Fibroblast of lung (primary cell): ENCODE measurements around the gene P2RY11. TPM values are rescaled to one million over a fixed set of nuclear protein-coding genes. Genes with fewer than 3 reads are reported as not detected.

Experiments
- DNase-seq, 2 donors: peaks; one replicate each; pipeline versions ENCODE4 v3.0.0 to v3.0.0-alpha.2; 2010; ENCODE audit warnings: low read depth in 2 of 2
- H2AFZ ChIP-seq: 2 replicates; pipeline ENCODE4 v1.5.1; 2012; ENCODE audit warnings: low read length, control low read depth, inconsistent platforms
- H3K27ac ChIP-seq: 2 replicates; pipeline ENCODE4 v1.5.1; 2011; ENCODE audit warnings: low read length, control low read depth; ENCODE audit not compliant: insufficient read depth
- H3K27me3 ChIP-seq: 2 replicates; pipeline ENCODE4 v1.5.1; 2011; ENCODE audit warnings: mild to moderate bottlenecking, low read length; ENCODE audit not compliant: control insufficient read depth, insufficient read depth
- H3K36me3 ChIP-seq: 2 replicates; pipeline ENCODE4 v1.5.1; 2011; ENCODE audit warnings: low read length; ENCODE audit not compliant: control insufficient read depth, insufficient read depth
- H3K4me1 ChIP-seq: 2 replicates; pipeline ENCODE4 v1.5.1; 2011; ENCODE audit warnings: low read length; ENCODE audit not compliant: control insufficient read depth, insufficient read depth; ENCODE audit errors: extremely low read depth
- H3K4me2 ChIP-seq: 2 replicates; pipeline ENCODE4 v1.5.1; 2011; ENCODE audit warnings: low read length, control low read depth; ENCODE audit not compliant: insufficient read depth; ENCODE audit errors: extremely low read depth
- H3K4me3 ChIP-seq, 4 experiments: fragments of 200-600 bp in 1 of 4; sonication (generic) in 1 of 4; replicated peaks in 1 of 4; 2 replicates each; pipeline ENCODE4 v1.5.1; 2011 to 2016; ENCODE audit warnings: low read length in 4 of 4, low read depth in 3 of 4, mild to moderate bottlenecking in 3 of 4, control low read depth in 2 of 4, inconsistent platforms in 1 of 4, mixed read lengths in 1 of 4; ENCODE audit not compliant: insufficient read depth in 1 of 4; ENCODE audit errors: control extremely low read depth in 1 of 4
- H3K79me2 ChIP-seq: 2 replicates; pipeline ENCODE4 v1.5.1; 2012; ENCODE audit warnings: mild to moderate bottlenecking, low read length, inconsistent platforms; ENCODE audit not compliant: control insufficient read depth, insufficient read depth
- H3K9ac ChIP-seq: 2 replicates; pipeline ENCODE4 v1.5.1; 2011; ENCODE audit warnings: mild to moderate bottlenecking, low read length, control low read depth; ENCODE audit not compliant: insufficient read depth
- H3K9me3 ChIP-seq: 2 replicates; pipeline ENCODE4 v1.5.1; 2012; ENCODE audit warnings: low read depth, low read length; ENCODE audit not compliant: control insufficient read depth, insufficient read depth
- H4K20me1 ChIP-seq: 2 replicates; pipeline ENCODE4 v1.5.1; 2011; ENCODE audit warnings: low read length; ENCODE audit not compliant: control insufficient read depth, insufficient read depth; ENCODE audit errors: extremely low read depth
- CTCF ChIP-seq, 2 donors: IDR thresholded peaks in 1 of 2; conservative IDR thresholded peaks in 1 of 2; 1 replicate in 1 of 2; 2 replicates in 1 of 2; pipeline ENCODE4 v1.5.1; 2011 to 2012; ENCODE audit warnings: low read length in 2 of 2, control low read depth in 1 of 2, inconsistent platforms in 1 of 2, low read depth in 1 of 2, mild to moderate bottlenecking in 1 of 2
- EZH2 ChIP-seq: IDR thresholded peaks from 2 replicates; pipeline ENCODE4 v1.5.1; 2012; ENCODE audit warnings: low read length, control low read depth, mild to moderate bottlenecking; ENCODE audit errors: missing control alignments
- polyA plus RNA-seq, 2 donors: library from polyadenylated mRNA; depleted of rRNA in 1 of 2; stranded (reverse) in 1 of 2; unstranded in 1 of 2; fragments of >200 nt; gene quantifications; 2 replicates each; pipeline ENCODE4 v1.2.1, GENCODE V29; 2011 to 2012; ENCODE audit warnings: missing spikeins in 1 of 2
- total RNA-seq: library from RNA; depleted of rRNA; stranded (reverse); fragments of >200 nt; gene quantifications from 2 replicates; pipeline ENCODE4 v1.2.1, GENCODE V29; 2014

Gene P2RY11
- total and polyA plus RNA-seq, 2 donors (not counting 1 experiment from before 2014, with no cell fraction given), result 0.68 to 3.3 TPM

GRCh38 chr19:10142701-10143375 is 31.3 kb downstream of the P2RY11 start:
- no peak for DNase-seq
- Histone ChIP-seq H3K4me3 (no peak overlapping the region), H2AFZ (no peak overlapping the region), H3K36me3 (peaks cover 47% of the 10 kb centered on the region), H3K27me3 (no peaks in the 10 kb centered on the region), H3K27ac (no peak overlapping the region), H4K20me1 (no peaks in the 10 kb centered on the region), H3K4me2 (no peak overlapping the region), H3K79me2 (no peaks in the 10 kb centered on the region), H3K9ac (no peak overlapping the region), H3K4me1 (no peaks in the 10 kb centered on the region), H3K9me3 (no peaks in the 10 kb centered on the region)
- no peak for TF ChIP-seq EZH2
- no peak for TF ChIP-seq CTCF (conservative IDR thresholded peaks at IDR 0.05 in 1 of 2, IDR thresholded peaks at IDR 0.05 in 1 of 2; ENCODE audit: low read depth in 1 of 2, low read length in 2 of 2)

- Histone ChIP-seq H3K4me1 (no peaks in the 10 kb centered on the region), H3K9ac (no peak overlapping the region), H3K27me3 (no peaks in the 10 kb centered on the region), H3K36me3 (peaks cover 43% of the 10 kb centered on the region), H3K4me2 (no peak overlapping the region), H2AFZ (no peak overlapping the region), H3K4me3 (no peak overlapping the region), H3K9me3 (no peaks in the 10 kb centered on the region), H4K20me1 (no peaks in the 10 kb centered on the region), H3K79me2 (no peaks in the 10 kb centered on the region), H3K27ac (no peak overlapping the region)
- TF ChIP-seq CTCF (conservative IDR thresholded peaks at IDR 0.05 in 1 of 2, IDR thresholded peaks at IDR 0.05 in 1 of 2; ENCODE audit: low read depth in 1 of 2, low read length in 2 of 2) (no peak), EZH2 (no peak)
- DNase-seq, result no peak
Observed at GRCh38 chr19:10143681-10144080, 32.2 kb downstream of the P2RY11 start.

- Histone ChIP-seq H3K36me3 (peaks cover 43% of the 10 kb centered on the region), H3K4me1 (no peaks in the 10 kb centered on the region), H2AFZ (no peak overlapping the region), H3K9me3 (no peaks in the 10 kb centered on the region), H3K4me2 (no peak overlapping the region), H3K4me3 (no peak overlapping the region), H3K9ac (no peak overlapping the region), H4K20me1 (no peaks in the 10 kb centered on the region), H3K79me2 (no peaks in the 10 kb centered on the region), H3K27ac (no peak overlapping the region), H3K27me3 (no peaks in the 10 kb centered on the region)
- TF ChIP-seq EZH2 (no peak), CTCF (conservative IDR thresholded peaks at IDR 0.05 in 1 of 2, IDR thresholded peaks at IDR 0.05 in 1 of 2; ENCODE audit: low read depth in 1 of 2, low read length in 2 of 2) (no peak)
- DNase-seq, result no peak
Observed at GRCh38 chr19:10144361-10144760, 32.9 kb downstream of the P2RY11 start.
